Heart left ventricle (tissue), 13 donors: ENCODE results near the gene COL26A1.

Source experiments
- POLR2A ChIP-seq, 2 donors: fragments of 450-650 bp; IDR thresholded peaks; one replicate each; pipeline ENCODE4 v1.6.1; 2017; ENCODE audit warnings: antibody characterized with exemption in 2 of 2, mild to moderate bottlenecking in 2 of 2, moderate library complexity in 2 of 2
- TF ChIP-seq, protein P1 (sequence below), 12 donors: fragments of 200-600 bp; sonication (generic) in 4 of 12; IDR thresholded peaks; one replicate each; pipeline versions ENCODE4 v1.5.0 to v1.8.0; 2018 to 2022; ENCODE audit warnings: antibody characterized with exemption in 12 of 12, mild to moderate bottlenecking in 5 of 12
- donor health status: ischemic (EF 13 %, LVEDD 7.1; RV severe dilation, severe dysfunction).
- donor health status: DM: no; HTN: yes; CAD: no.
- donor health status: DM: no; HTN: no; CAD: no.
- donor health status: ischemic (EF 25% LVEDD 6.9; RV normal size, moderate dysfunction).
- donor health status: ischemic (EF 25% LVEDD 5.7; RV mildly dilated, moderate dysfunction).
- donor health status: ischemic (EF 35%, LVEDD 5.7; RV mildly dilated, moderate dysfunction).
- donor health status: nonischemic (EF 11% LVEDD 7.7; RV severe dilation, severe dysfunction).
- donor health status: DM: yes; HTN: yes; CAD: no.
- donor health status: PGD.
- donor health status: ischemic (EF 29% LVEDD 5.4; RV normal size, mild dysfunction).
- donor health status: nonischemic (EF 23%, LVEDD 6.1; RV moderate dilation, normal function).

DNA sequence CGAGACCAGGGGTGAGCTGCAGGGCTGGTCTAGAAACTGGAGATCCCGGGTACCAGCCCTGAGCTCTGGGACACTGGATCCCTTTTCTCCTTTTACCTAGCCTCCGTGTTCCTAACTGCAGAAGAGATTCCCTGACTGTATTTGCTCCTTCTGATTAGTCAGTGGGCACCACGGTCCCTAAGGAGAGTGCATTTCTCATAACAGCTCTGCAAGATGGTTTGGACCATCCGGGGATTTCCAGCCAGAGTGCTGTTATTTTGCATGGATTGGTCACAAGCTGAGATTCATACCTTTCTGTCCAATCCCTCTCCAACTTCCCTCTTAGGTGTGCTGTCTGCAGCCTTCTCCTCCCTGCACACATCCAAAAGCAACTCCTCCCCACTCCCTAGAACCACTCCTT, 143.9 kb downstream of the COL26A1 start:
- TF ChIP-seq, protein P1, sequence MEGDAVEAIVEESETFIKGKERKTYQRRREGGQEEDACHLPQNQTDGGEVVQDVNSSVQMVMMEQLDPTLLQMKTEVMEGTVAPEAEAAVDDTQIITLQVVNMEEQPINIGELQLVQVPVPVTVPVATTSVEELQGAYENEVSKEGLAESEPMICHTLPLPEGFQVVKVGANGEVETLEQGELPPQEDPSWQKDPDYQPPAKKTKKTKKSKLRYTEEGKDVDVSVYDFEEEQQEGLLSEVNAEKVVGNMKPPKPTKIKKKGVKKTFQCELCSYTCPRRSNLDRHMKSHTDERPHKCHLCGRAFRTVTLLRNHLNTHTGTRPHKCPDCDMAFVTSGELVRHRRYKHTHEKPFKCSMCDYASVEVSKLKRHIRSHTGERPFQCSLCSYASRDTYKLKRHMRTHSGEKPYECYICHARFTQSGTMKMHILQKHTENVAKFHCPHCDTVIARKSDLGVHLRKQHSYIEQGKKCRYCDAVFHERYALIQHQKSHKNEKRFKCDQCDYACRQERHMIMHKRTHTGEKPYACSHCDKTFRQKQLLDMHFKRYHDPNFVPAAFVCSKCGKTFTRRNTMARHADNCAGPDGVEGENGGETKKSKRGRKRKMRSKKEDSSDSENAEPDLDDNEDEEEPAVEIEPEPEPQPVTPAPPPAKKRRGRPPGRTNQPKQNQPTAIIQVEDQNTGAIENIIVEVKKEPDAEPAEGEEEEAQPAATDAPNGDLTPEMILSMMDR (IDR thresholded peaks at IDR 0.05) = no peak
- no peak for TF ChIP-seq POLR2A (IDR thresholded peaks at IDR 0.05)
